HepG2 (cell line): ENCODE data around the gene RBM44.

ENCODE experiments used
- CENPT ChIP-seq: sonication (generic); formaldehyde crosslinking; IDR thresholded peaks from 2 replicates; pipeline ENCODE4 v1.8.0; 2022; ENCODE audit warnings: low read depth, mild to moderate bottlenecking, moderate library complexity, missing genetic modification reagents
- CTCF ChIP-seq: sonication (generic); formaldehyde crosslinking; IDR thresholded peaks from 2 replicates; pipeline ENCODE4 v1.5.0; 2020; ENCODE audit warnings: mild to moderate bottlenecking, missing genetic modification reagents, moderate library complexity
- DR1 ChIP-seq: sonication (generic); formaldehyde crosslinking; IDR thresholded peaks from 2 replicates; pipeline ENCODE4 v1.8.0; 2021; ENCODE audit warnings: mild to moderate bottlenecking, missing genetic modification reagents, inconsistent platforms
- EHMT2 ChIP-seq: fragments of 200-600 bp; sonication (generic); IDR thresholded peaks from 2 replicates; pipeline ENCODE4 v1.7.0; 2017; ENCODE audit warnings: antibody characterized with exemption, low read depth, low read length, borderline replicate concordance
- KLF11 ChIP-seq: IDR thresholded peaks from 2 replicates; pipeline ENCODE4 v1.6.1; 2016; ENCODE audit warnings: missing compliant biosample characterization
- YY1 ChIP-seq: IDR thresholded peaks from 2 replicates; pipeline ENCODE4 v1.6.1; 2011; ENCODE audit warnings: low read length, low read depth, moderate library complexity, mild to moderate bottlenecking; ENCODE audit not compliant: insufficient read depth, insufficient replicate concordance
- ZBTB4 ChIP-seq: sonication (generic); formaldehyde crosslinking; IDR thresholded peaks from 2 replicates; pipeline ENCODE4 v1.4.0; 2020; ENCODE audit warnings: missing genetic modification reagents, mild to moderate bottlenecking, borderline replicate concordance
- ZNF580 ChIP-seq: IDR thresholded peaks from 2 replicates; pipeline ENCODE4 v1.6.1; 2016; ENCODE audit warnings: low read depth, borderline replicate concordance

- TF ChIP-seq DR1 (CRISPR knock-in tag) (no peak), EHMT2 (no peak), CENPT (CRISPR knock-in tag) (no peak), KLF11 (CRISPR knock-in tag) (no peak), ZBTB4 (no peak), YY1 (no peak), CTCF (CRISPR knock-in tag) (no peak), ZNF580 (no peak)
Measured at GRCh38 chr2:237863102-237863511, 64.5 kb downstream of the RBM44 start.
